B cell (primary cell): ENCODE results near the gene FEM1C. TPM values are rescaled to one million over a fixed set of nuclear protein-coding genes. Genes with fewer than 3 reads are reported as not detected.

ENCODE experiments used
- ATAC-seq: fragments of 200-7000 bp; cut with Tn5 transposase; one replicate; pipeline ENCODE4 v1.10.0; 2021; ENCODE audit warnings: low read depth, mild to moderate bottlenecking, moderate number of reproducible peaks, moderate library complexity
- CTCF ChIA-PET: fragments of 350-600 bp; sonication (Branson Sonifier 250); formaldehyde crosslinking; loops from one replicate; lab custom pipeline; 2021; ENCODE audit warnings: antibody characterized with exemption, inconsistent platforms; lab: Charles Lee
- POLR2A ChIA-PET: fragments of 350-600 bp; sonication (Branson Sonifier 250); formaldehyde crosslinking; loops from one replicate; lab custom pipeline; 2021; ENCODE audit warnings: antibody characterized with exemption; lab: Charles Lee
- DNase-seq: peaks from one replicate; pipeline ENCODE4 v3.0.0; 2013
- H2AFZ ChIP-seq: 2 replicates; pipeline ENCODE4 v1.6.1; 2012; ENCODE audit warnings: mild to moderate bottlenecking, low read depth, low read length; ENCODE audit not compliant: insufficient read depth, poor library complexity, severe bottlenecking
- H3K27ac ChIP-seq, 2 donors: 1 replicate in 1 of 2; 2 replicates in 1 of 2; pipeline ENCODE4 v1.5.1; 2012 to 2013; ENCODE audit warnings: low read length in 2 of 2, mild to moderate bottlenecking in 2 of 2, moderate library complexity in 1 of 2
- H3K27me3 ChIP-seq, 4 experiments: fragments of 200-600 bp in 1 of 4; sonication (generic) in 1 of 4; replicated peaks in 1 of 4; 1 replicate in 2 of 4; 2 replicates in 2 of 4; pipeline versions ENCODE4 v1.6.1 to v1.7.0; 2013 to 2016; ENCODE audit warnings: low read length in 3 of 4, mild to moderate bottlenecking in 2 of 4, mixed read lengths in 1 of 4, moderate library complexity in 1 of 4; ENCODE audit not compliant: insufficient read depth in 4 of 4, control insufficient read depth in 3 of 4; ENCODE audit errors: control extremely low read depth in 1 of 4
- H3K36me3 ChIP-seq, 2 experiments: replicated peaks in 1 of 2; 1 replicate in 1 of 2; 2 replicates in 1 of 2; pipeline versions ENCODE4 v1.6.1 to v1.7.1; 2013; ENCODE audit warnings: low read length in 1 of 2; ENCODE audit not compliant: insufficient read depth in 2 of 2, control insufficient read depth in 1 of 2; ENCODE audit errors: control extremely low read depth in 1 of 2, extremely low read depth in 1 of 2
- H3K4me1 ChIP-seq, 2 donors: fragments of 200-600 bp in 1 of 2; sonication (generic) in 1 of 2; 1 replicate in 1 of 2; 2 replicates in 1 of 2; pipeline versions ENCODE4 v1.5.1 to v1.6.1; 2013 to 2017; ENCODE audit warnings: low read length in 2 of 2; ENCODE audit not compliant: control insufficient read depth in 2 of 2, insufficient read depth in 2 of 2
- H3K4me2 ChIP-seq: replicated peaks from 2 replicates; pipeline ENCODE3; 2012; ENCODE audit warnings: mild to moderate bottlenecking, low read depth, low read length; ENCODE audit not compliant: poor library complexity, severe bottlenecking
- H3K4me3 ChIP-seq, 5 experiments: fragments of 200-600 bp in 1 of 5; sonication (generic) in 1 of 5; 1 replicate in 3 of 5; 2 replicates in 2 of 5; pipeline versions ENCODE4 v1.5.1 to v1.7.0; 2011 to 2016; ENCODE audit warnings: low read length in 4 of 5, mild to moderate bottlenecking in 4 of 5, low read depth in 2 of 5, control low read depth in 1 of 5, moderate library complexity in 1 of 5; ENCODE audit not compliant: insufficient read depth in 1 of 5; ENCODE audit errors: control extremely low read depth in 1 of 5, extremely low read depth in 1 of 5
- H3K79me2 ChIP-seq: fragments of 200-600 bp; sonication (generic); one replicate; pipeline ENCODE4 v1.6.0; 2016; ENCODE audit warnings: low read length; ENCODE audit not compliant: control insufficient read depth, insufficient read depth
- H3K9ac ChIP-seq: fragments of 200-600 bp; sonication (generic); 2 replicates; pipeline ENCODE4 v1.6.1; 2017; ENCODE audit warnings: mild to moderate bottlenecking, low read length, moderate library complexity
- H3K9me3 ChIP-seq, 3 donors: one replicate each; pipeline versions ENCODE4 v1.6.1 to v1.7.1; 2013; ENCODE audit warnings: low read length in 2 of 3; ENCODE audit not compliant: control insufficient read depth in 2 of 3, insufficient read depth in 1 of 3; ENCODE audit errors: control extremely low read depth in 1 of 3
- H4K20me1 ChIP-seq: 2 replicates; pipeline ENCODE4 v1.6.0; 2012; ENCODE audit warnings: mild to moderate bottlenecking, low read length; ENCODE audit not compliant: insufficient read depth, control insufficient read depth, poor library complexity, severe bottlenecking
- H3K27ac Mint-ChIP-seq: one replicate; pipeline ENCODE4 v1.8.0; 2021; ENCODE audit warnings: mixed read lengths
- H3K27me3 Mint-ChIP-seq: one replicate; pipeline ENCODE4 v1.8.0; 2021; ENCODE audit warnings: mixed read lengths
- H3K4me1 Mint-ChIP-seq: one replicate; pipeline ENCODE4 v1.8.0; 2021; ENCODE audit warnings: mixed read lengths
- H3K4me3 Mint-ChIP-seq: one replicate; pipeline ENCODE4 v1.8.0; 2021; ENCODE audit warnings: mixed read lengths
- H3K9me3 Mint-ChIP-seq: one replicate; pipeline ENCODE4 v1.8.0; 2022; ENCODE audit warnings: mixed read lengths; ENCODE audit not compliant: insufficient read depth
- EZH2 ChIP-seq: IDR thresholded peaks from 2 replicates; pipeline ENCODE4 v1.6.1; 2012; ENCODE audit warnings: borderline replicate concordance, low read depth, mild to moderate bottlenecking, moderate library complexity, low read length; ENCODE audit not compliant: insufficient read depth, poor library complexity, severe bottlenecking
- WGBS: methylation state at CpG from one replicate; pipeline ENCODE4 v1.1.5; 2013; ENCODE audit warnings: missing lambda C conversion rate; ENCODE audit not compliant: insufficient coverage; 5-methylcytosine and 5-hydroxymethylcytosine counted together
- intact Hi-C: fragments of 100-400 bp; cut with micrococcal nuclease; formaldehyde crosslinking; loops from one replicate; pipeline ENCODE4 v1.10.0; 2022
- polyA plus RNA-seq: library from polyadenylated mRNA; depleted of rRNA; stranded (reverse); fragments of >200 nt; gene quantifications from 2 replicates; pipeline ENCODE4 v1.2.3, GENCODE V29; 2012
- total RNA-seq, 2 donors: library from RNA; stranded (reverse); fragments of 120-200 nt in 1 of 2; gene quantifications; 1 replicate in 1 of 2; 2 replicates in 1 of 2; pipeline versions ENCODE4 v1.2.3 to v1.2.4, GENCODE V29; 2013 to 2022
- TF ChIP-seq, protein P1 (sequence below): fragments of 200-600 bp; IDR thresholded peaks from one replicate; pipeline ENCODE4 v1.8.0; 2022; ENCODE audit warnings: antibody characterized with exemption, mild to moderate bottlenecking

Gene FEM1C
- total and polyA plus RNA-seq, 2 donors (not counting 1 experiment from before 2014, with no cell fraction given), result 14.9 to 18.7 TPM

DNA sequence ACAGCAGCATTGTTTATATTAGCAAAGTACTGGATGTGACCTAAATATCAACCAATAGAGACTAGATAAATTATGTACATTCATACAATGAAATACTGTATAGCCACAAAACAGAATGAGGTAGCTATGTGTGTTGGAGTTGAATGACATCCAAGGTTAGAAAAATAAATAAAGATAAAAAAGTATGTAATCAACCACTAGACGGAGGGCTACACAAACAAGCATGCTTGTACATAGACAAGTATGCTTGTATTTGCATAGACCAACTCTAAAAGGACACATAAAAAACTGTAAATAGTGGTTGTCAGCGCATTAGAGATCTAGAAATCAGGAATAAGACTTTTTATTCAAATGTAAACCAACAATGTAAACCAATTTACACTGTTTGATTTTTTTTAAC is 3.0 kb downstream of the FEM1C start:
- Mint-ChIP-seq H3K4me1 (peaks cover 69% of the 10 kb centered on the region), H3K27ac (no peak overlapping the region), H3K9me3 (peaks cover 4% of the 10 kb centered on the region), H3K27me3 (no peaks in the 10 kb centered on the region), H3K4me3 (peak overlapping the region; percentile 94)
- Histone ChIP-seq H3K27ac (peak overlapping the region in 1 of 2 donors; percentile 98), H3K36me3 (peaks cover 4 to 24% of the 10 kb centered on the region in 2 experiments), H4K20me1 (peaks cover 63% of the 10 kb centered on the region), H3K9me3 (peaks cover 2 to 9% (median 8%) of the 10 kb centered on the region in 3 donors), H3K79me2 (peaks cover 72% of the 10 kb centered on the region), H3K9ac (peak overlapping the region; percentile 99), H2AFZ (no peak overlapping the region), H3K4me1 (peaks cover 40 to 63% of the 10 kb centered on the region in 2 donors), H3K4me3 (peak overlapping the region in 4 of 5 experiments; percentile 7 to 95 (median 18)), H3K4me2 (peak overlapping the region; percentile 83), H3K27me3 (no peaks in the 10 kb centered on the region)
- DNase-seq, result no peak
- intact Hi-C loops, result no loop called here
- no peak for ATAC-seq
- no peak for TF ChIP-seq EZH2
- TF ChIP-seq, protein P1, sequence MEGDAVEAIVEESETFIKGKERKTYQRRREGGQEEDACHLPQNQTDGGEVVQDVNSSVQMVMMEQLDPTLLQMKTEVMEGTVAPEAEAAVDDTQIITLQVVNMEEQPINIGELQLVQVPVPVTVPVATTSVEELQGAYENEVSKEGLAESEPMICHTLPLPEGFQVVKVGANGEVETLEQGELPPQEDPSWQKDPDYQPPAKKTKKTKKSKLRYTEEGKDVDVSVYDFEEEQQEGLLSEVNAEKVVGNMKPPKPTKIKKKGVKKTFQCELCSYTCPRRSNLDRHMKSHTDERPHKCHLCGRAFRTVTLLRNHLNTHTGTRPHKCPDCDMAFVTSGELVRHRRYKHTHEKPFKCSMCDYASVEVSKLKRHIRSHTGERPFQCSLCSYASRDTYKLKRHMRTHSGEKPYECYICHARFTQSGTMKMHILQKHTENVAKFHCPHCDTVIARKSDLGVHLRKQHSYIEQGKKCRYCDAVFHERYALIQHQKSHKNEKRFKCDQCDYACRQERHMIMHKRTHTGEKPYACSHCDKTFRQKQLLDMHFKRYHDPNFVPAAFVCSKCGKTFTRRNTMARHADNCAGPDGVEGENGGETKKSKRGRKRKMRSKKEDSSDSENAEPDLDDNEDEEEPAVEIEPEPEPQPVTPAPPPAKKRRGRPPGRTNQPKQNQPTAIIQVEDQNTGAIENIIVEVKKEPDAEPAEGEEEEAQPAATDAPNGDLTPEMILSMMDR, result peak; percentile 13
- ChIA-PET CTCF (interaction anchor here (4.9 kb wide), 1 partner anchor 35 kb away, joined by 40 read pairs; no protein-coding TSS in a partner anchor), POLR2A (no interaction called here)
- WGBS, result no CpG with 5 or more reads among the region's 2 CpGs

DNA sequence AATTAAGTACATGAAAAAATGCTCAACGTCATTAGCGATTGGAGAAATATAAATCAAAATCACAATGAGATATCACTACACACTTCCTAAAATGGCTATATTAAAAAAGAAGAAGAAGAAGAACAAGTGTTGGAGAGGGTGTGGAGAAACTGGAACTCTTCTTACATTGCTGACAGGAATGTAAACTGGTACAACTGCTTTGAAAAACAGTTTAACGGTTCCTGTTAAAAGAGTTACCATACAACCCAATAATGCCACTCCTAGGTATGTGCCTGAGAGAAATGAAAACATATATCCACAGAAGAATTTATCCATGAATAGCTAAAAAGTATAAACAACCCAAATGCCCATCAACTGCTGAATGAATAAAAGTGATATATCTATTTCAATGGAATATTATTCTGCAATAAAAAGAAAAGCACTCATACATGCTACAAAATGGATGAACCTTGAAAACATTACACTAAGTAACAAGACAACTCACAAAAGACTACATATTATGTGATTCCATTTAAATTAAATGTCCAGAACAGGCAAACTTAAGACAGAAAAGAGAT is 9.0 kb downstream of the FEM1C start:
- peaks cover 0 to 7% (median 0%) of the 10 kb centered on the region in 3 donors for H3K9me3 ChIP-seq
- H3K4me1 ChIP-seq, result peaks cover 13 to 38% of the 10 kb centered on the region in 2 donors
- no peak overlapping the region for H3K4me2 ChIP-seq
- ChIA-PET POLR2A (no interaction called here), CTCF (no interaction called here)
- peaks cover 89% of the 10 kb centered on the region for H3K79me2 ChIP-seq
- H4K20me1 ChIP-seq, result peaks cover 55% of the 10 kb centered on the region
- peak overlapping the region; percentile 3 for H3K9ac ChIP-seq
- H3K4me1 Mint-ChIP-seq, result peaks cover 59% of the 10 kb centered on the region
- no peaks in the 10 kb centered on the region for H3K27me3 Mint-ChIP-seq
- TF ChIP-seq, protein P1, result no peak
- TF ChIP-seq EZH2, result no peak
- DNase-seq (no peak), ATAC-seq (no peak)
- H3K27ac Mint-ChIP-seq, result no peak overlapping the region
- WGBS, result no CpG with 5 or more reads among the region's 3 CpGs
- intact Hi-C loops, result no loop called here
- H3K4me3 Mint-ChIP-seq, result no peak overlapping the region
- peaks cover 11 to 40% of the 10 kb centered on the region in 2 experiments for H3K36me3 ChIP-seq
- H3K9me3 Mint-ChIP-seq, result no peaks in the 10 kb centered on the region
- no peak overlapping the region for H3K4me3 ChIP-seq
- H2AFZ ChIP-seq, result no peak overlapping the region
- no peaks in the 10 kb centered on the region for H3K27me3 ChIP-seq
- H3K27ac ChIP-seq, result no peak overlapping the region
